HG02763 (cell line): Measurements from ENCODE around the gene C7orf33.

ENCODE experiments used
- ATAC-seq: cut with Tn5 transposase; IDR thresholded peaks from one replicate; pipeline ENCODE4 v1.9.1; 2021; ENCODE audit warnings: mild to moderate bottlenecking, moderate library complexity; ENCODE audit not compliant: unreplicated experiment

Gene C7orf33

GRCh38 chr7:148624735-148625134 is 34.2 kb downstream of the C7orf33 start:
- no peak for ATAC-seq

- ATAC-seq, result no peak
These were observed 34.8 kb downstream of the C7orf33 start for GRCh38 chr7:148625342-148625741.

- no peak for ATAC-seq
These were observed 36.3 kb downstream of the C7orf33 start for GRCh38 chr7:148626828-148627227.

GRCh38 chr7:148628011-148628410 is 37.4 kb downstream of the C7orf33 start:
- ATAC-seq, result no peak

GRCh38 chr7:148630078-148630477 is 39.5 kb downstream of the C7orf33 start:
- ATAC-seq, result no peak

GRCh38 chr7:148633761-148634160 is 43.2 kb downstream of the C7orf33 start:
- no peak for ATAC-seq

- no peak for ATAC-seq
These were observed 46.5 kb downstream of the C7orf33 start for GRCh38 chr7:148637094-148637493.

GRCh38 chr7:148645898-148646297 is 55.3 kb downstream of the C7orf33 start:
- no peak for ATAC-seq

- no peak for ATAC-seq
These were observed 59.8 kb downstream of the C7orf33 start for GRCh38 chr7:148650232-148650858.

- ATAC-seq, result no peak
These were observed 62.2 kb downstream of the C7orf33 start for GRCh38 chr7:148652773-148653172.

GRCh38 chr7:148657929-148658328 is 67.4 kb downstream of the C7orf33 start:
- no peak for ATAC-seq

GRCh38 chr7:148661471-148661870 is 70.9 kb downstream of the C7orf33 start:
- no peak for ATAC-seq

- ATAC-seq, result no peak
These were observed 72.1 kb downstream of the C7orf33 start for GRCh38 chr7:148662646-148663045.

- no peak for ATAC-seq
These were observed 73.8 kb downstream of the C7orf33 start for GRCh38 chr7:148664324-148664723.

GRCh38 chr7:148665221-148665620 is 74.7 kb downstream of the C7orf33 start:
- no peak for ATAC-seq
